ENCODE data around the gene NT5DC4.

NT5DC4 gene

DNA sequence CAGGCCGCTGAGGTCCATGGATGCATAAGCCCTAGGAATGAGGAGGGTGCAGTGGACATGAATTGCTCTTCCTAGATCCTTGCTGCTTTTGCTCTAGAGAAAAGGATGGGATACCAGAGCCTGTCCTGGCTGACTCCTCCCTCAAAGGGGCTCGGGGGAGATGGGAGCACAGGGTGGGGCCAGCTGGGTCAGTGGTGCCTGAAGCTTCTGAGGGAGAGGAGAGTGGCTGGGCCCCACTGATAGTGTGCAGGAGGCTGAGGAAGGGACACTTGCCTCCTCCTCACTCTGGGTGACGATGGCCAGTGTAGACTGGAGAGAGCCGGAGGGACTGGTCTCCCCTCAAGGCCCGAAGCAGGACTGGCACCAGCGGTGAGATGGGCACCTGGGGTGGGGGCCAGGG lies at the start of gene NT5DC4:
Gene NT5DC4 (plus strand): TSS at position 236 of the 400 bp plus-strand sequence. CDS start 60 bp downstream, at position 296.
- DNase-seq (ENCODE audit: low read depth), result no peak
- TF ChIP-seq, protein P1, sequence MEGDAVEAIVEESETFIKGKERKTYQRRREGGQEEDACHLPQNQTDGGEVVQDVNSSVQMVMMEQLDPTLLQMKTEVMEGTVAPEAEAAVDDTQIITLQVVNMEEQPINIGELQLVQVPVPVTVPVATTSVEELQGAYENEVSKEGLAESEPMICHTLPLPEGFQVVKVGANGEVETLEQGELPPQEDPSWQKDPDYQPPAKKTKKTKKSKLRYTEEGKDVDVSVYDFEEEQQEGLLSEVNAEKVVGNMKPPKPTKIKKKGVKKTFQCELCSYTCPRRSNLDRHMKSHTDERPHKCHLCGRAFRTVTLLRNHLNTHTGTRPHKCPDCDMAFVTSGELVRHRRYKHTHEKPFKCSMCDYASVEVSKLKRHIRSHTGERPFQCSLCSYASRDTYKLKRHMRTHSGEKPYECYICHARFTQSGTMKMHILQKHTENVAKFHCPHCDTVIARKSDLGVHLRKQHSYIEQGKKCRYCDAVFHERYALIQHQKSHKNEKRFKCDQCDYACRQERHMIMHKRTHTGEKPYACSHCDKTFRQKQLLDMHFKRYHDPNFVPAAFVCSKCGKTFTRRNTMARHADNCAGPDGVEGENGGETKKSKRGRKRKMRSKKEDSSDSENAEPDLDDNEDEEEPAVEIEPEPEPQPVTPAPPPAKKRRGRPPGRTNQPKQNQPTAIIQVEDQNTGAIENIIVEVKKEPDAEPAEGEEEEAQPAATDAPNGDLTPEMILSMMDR (IDR thresholded peaks at IDR 0.05; ENCODE audit: control insufficient read depth, extremely low read depth, insufficient read depth), result no peak
- no peak within 1 kb of the TSS for H3K4me3 ChIP-seq (ENCODE audit: low read depth, low read length)

DNA sequence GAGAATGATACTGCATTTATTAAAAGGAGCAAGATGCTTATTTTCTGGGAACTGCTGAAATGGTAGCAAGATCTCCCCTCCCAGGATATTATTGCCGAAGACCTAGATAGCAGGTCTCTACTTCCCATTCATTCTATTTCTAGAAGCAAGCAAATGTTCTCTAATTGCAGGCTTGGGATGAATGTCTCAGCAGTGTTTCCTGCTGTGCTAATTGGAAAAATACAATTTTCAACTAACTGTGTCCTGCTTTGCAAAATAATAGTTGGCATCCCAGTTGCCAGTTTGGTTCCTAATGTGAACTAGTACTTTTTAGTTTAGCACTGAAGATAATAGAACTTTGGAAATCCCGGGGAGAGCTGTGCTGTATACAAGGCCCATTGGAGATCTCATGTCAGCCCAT lies 49.0 kb upstream of the NT5DC4 start:
- H3K4me3 ChIP-seq (ENCODE audit: low read depth, low read length), result no peak overlapping the region
- no peak for DNase-seq (ENCODE audit: low read depth)
- TF ChIP-seq, protein P1 (IDR thresholded peaks at IDR 0.05; ENCODE audit: control insufficient read depth, extremely low read depth, insufficient read depth), result no peak

DNA sequence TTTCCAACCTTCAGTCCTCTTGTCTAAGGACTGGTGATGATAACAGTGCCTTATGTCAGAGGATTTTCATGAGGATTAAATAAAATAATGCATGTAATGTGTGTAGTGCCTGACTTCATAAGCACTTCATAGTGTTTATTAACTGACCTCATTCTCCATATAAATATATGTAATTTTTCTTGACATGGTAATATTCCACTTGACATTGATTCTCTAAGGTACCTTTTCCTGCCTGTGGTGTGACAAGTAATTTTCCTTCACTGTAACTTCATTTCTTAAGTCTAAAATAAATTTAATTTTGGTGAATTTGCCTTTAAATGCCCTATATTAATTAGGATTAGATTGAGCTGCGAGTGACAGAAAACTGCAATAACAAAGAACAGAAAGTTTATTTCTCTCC lies 47.8 kb upstream of the NT5DC4 start:
- TF ChIP-seq, protein P1 (IDR thresholded peaks at IDR 0.05; ENCODE audit: control insufficient read depth, extremely low read depth, insufficient read depth), result no peak
- no peak overlapping the region for H3K4me3 ChIP-seq (ENCODE audit: low read depth, low read length)
- no peak for DNase-seq (ENCODE audit: low read depth)

DNA sequence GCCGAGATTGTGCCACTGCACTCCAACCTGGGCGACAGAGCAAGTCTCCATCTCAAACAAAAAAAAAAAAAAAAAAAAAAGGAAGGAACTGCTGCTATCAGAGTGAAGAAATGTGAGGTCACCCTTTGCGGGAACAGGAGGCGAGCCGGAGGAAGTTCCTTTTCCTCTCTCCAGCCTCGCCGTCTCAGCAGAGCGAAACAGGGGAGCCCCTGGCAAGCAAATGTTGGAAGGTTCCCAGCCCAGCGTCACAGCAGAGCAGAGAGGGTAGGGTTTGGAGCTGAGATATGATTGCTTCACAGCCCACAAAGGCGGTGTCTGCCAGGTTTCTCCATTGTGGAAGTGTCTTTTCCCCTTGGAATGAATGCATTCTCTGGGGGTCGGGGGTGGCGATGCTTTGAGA lies 46.6 kb upstream of the NT5DC4 start:
- TF ChIP-seq, protein P1 (IDR thresholded peaks at IDR 0.05; ENCODE audit: control insufficient read depth, extremely low read depth, insufficient read depth), result no peak
- no peak overlapping the region for H3K4me3 ChIP-seq (ENCODE audit: low read depth, low read length)
- DNase-seq (ENCODE audit: low read depth), result no peak

DNA sequence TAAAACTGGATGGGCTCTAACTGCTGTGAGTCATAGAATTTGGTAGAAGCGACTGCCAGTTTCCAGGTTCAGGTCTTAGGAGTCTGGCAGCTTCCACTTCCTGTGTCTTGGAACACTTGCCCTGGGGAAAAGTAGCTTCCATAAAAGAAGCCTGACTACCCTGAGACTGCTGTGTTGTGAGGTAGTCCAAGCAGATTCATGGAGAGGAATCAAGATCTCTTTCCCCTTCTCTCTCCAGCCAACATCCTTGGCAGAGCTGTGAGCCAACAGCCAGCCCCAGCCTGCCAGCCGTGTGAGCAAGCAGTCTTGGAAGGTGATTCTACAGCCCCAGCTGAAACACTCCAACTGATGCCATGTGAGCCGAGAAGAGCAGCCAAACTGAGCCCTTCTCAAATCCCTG lies 41.3 kb upstream of the NT5DC4 start:
- peak; percentile 15 for DNase-seq (ENCODE audit: low read depth)
- TF ChIP-seq, protein P1 (IDR thresholded peaks at IDR 0.05; ENCODE audit: control insufficient read depth, extremely low read depth, insufficient read depth), result no peak
- no peak overlapping the region for H3K4me3 ChIP-seq (ENCODE audit: low read depth, low read length)

DNA sequence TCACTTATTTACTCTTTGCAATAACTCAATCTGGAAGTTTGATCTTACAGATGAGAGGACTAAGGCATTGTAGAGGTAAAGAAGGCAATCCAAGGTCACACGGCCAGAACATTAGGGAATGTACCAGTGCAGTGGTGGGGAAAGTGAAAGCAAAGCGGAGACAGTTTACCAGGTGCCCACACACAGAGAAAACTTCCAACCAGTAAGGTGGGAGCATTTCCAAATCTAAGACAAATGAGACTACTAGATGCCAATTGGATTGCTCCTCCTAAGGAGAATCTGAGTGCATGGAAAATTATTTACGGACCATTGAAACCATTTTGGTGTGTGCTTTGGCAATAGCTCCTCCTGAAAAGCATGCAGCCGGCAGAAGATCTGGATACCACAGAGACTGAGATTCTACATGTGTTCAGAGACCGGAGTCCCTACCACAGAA lies 40.1 kb upstream of the NT5DC4 start:
- TF ChIP-seq, protein P1 (IDR thresholded peaks at IDR 0.05; ENCODE audit: control insufficient read depth, extremely low read depth, insufficient read depth), result no peak
- no peak for DNase-seq (ENCODE audit: low read depth)
- H3K4me3 ChIP-seq (ENCODE audit: low read depth, low read length), result no peak overlapping the region

DNA sequence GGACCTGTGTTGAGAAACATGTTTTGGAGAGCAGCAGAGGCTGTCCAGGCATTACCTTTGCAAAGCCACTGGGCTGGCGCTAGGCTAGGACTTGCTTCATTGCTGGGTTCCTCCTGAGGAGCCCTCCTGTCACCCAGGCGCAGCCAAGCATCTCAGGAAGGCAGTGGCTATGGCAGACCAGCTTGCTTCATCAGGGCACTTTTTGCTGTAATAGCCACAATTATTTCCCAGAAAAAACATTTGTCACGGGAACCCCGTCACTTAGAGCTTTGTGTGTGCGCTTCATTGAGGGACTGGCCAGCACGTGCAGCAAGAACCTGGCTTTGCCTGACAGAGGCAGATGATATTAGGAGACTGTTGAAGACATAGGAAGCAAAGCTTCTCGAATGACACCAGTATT lies 38.7 kb upstream of the NT5DC4 start:
- TF ChIP-seq, protein P1 (IDR thresholded peaks at IDR 0.05; ENCODE audit: control insufficient read depth, extremely low read depth, insufficient read depth), result no peak
- H3K4me3 ChIP-seq (ENCODE audit: low read depth, low read length), result no peak overlapping the region
- DNase-seq (ENCODE audit: low read depth), result no peak
